Keratinocyte (primary cell): ENCODE data around the gene SRSF4.

Experiments used
- CTCF ChIP-seq, 3 experiments: IDR thresholded peaks in 1 of 3; conservative IDR thresholded peaks in 1 of 3; optimal IDR thresholded peaks in 1 of 3; 2 replicates in 2 of 3; 3 replicates in 1 of 3; pipeline versions ENCODE3 to v1.5.1; 2011; ENCODE audit warnings: low read length in 3 of 3, mild to moderate bottlenecking in 3 of 3, moderate library complexity in 2 of 3, control low read depth in 1 of 3, inconsistent platforms in 1 of 3; ENCODE audit not compliant: insufficient read depth in 2 of 3; ENCODE audit errors: extremely low read depth in 1 of 3
- EZH2 ChIP-seq: IDR thresholded peaks from one replicate; pipeline ENCODE4 v1.6.1; 2012; ENCODE audit warnings: inconsistent platforms, mild to moderate bottlenecking, low read length, moderate library complexity

DNA sequence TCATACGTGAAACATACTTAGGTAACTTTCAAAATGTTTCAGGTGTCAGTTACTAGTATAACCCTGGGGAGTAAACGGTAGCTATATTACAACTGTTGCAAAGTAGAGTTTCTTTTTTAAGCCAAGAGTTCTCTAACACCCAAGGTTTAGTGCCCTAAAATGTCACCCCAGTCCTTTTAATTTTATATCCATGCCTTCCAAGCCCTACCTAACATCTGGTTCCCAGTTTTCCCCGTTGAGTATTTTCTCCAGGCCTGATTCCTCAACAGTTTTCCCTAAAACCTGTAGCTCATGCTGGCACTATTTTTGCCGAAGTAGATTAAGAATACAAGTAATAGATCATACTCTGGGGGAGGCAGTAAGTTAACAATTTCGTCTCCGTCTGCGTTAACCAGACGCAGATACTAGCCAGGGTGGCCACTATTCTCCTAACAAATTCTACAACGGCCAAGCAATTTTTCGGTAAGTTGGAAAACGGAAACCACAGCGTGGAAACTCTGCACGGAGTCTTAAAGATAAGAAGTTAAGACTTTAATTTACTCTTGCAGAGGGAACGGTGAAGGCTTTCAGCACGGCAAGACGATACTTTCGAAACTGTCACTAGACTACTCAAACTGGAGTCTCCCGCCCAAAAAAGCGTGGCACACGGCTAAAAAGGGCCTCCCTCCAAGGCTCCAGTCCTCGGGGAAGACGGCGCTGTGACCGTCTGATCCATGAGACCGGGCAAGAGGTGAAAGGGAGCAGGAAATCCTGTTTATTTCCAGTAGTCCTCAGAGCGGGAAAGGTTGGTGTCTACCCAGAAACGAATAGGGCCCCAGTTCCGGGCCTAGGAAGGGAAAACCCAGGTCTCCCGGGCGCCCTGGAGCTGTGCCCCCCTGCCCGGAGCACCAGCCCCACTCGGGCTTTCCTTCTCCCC is 945 bp downstream of the SRSF4 start:
- TF ChIP-seq CTCF (optimal IDR thresholded peaks at IDR 0.05 in 1 of 3, IDR thresholded peaks at IDR 0.05 in 1 of 3, conservative IDR thresholded peaks at IDR 0.05 in 1 of 3; ENCODE audit: extremely low read depth in 1 of 3, insufficient read depth in 2 of 3, low read length in 3 of 3) (no peak), EZH2 (no peak)
